Smooth muscle cell (in vitro differentiated cells): ENCODE results near the gene ABAT. TPM values are rescaled to one million over a fixed set of nuclear protein-coding genes. Genes with fewer than 3 reads are reported as not detected.

Source experiments
- DNase-seq: peaks from one replicate; lab custom pipeline; 2025; ENCODE audit not compliant: unreplicated experiment; lab: John Stamatoyannopoulos, UW
- H2AFZ ChIP-seq: fragments of 200-600 bp; sonication (generic); 2 replicates; pipeline ENCODE4 v1.6.0; 2016; ENCODE audit warnings: antibody characterized with exemption, low read depth, mild to moderate bottlenecking
- H3F3A ChIP-seq: fragments of 200-600 bp; sonication (generic); 2 replicates; pipeline ENCODE4 v1.6.0; 2017; ENCODE audit warnings: antibody characterized with exemption, low read depth
- H3K27ac ChIP-seq: fragments of 200-600 bp; sonication (generic); 2 replicates; pipeline ENCODE4 v1.5.1; 2016; ENCODE audit warnings: low read depth, mild to moderate bottlenecking
- H3K27me3 ChIP-seq: fragments of 200-600 bp; sonication (generic); 2 replicates; pipeline ENCODE4 v1.6.1; 2016; ENCODE audit warnings: low read depth, mild to moderate bottlenecking
- H3K36me3 ChIP-seq: fragments of 200-600 bp; sonication (generic); 2 replicates; pipeline ENCODE4 v1.5.1; 2016; ENCODE audit warnings: low read depth
- H3K4me1 ChIP-seq: fragments of 200-600 bp; sonication (generic); 2 replicates; pipeline ENCODE4 v1.5.1; 2016; ENCODE audit warnings: low read depth
- H3K4me2 ChIP-seq: fragments of 200-600 bp; sonication (generic); 2 replicates; pipeline ENCODE4 v1.6.0; 2016; ENCODE audit warnings: mild to moderate bottlenecking
- H3K4me3 ChIP-seq: fragments of 200-600 bp; sonication (generic); 2 replicates; pipeline ENCODE4 v1.5.1; 2016; ENCODE audit warnings: mild to moderate bottlenecking
- H3K79me2 ChIP-seq: fragments of 200-600 bp; sonication (generic); 2 replicates; pipeline ENCODE4 v1.6.0; 2016; ENCODE audit warnings: low read depth, mild to moderate bottlenecking
- H3K9ac ChIP-seq: fragments of 200-600 bp; sonication (generic); 2 replicates; pipeline ENCODE4 v1.6.0; 2016; ENCODE audit warnings: low read depth
- H3K9me3 ChIP-seq: fragments of 200-600 bp; sonication (generic); replicated peaks from 2 replicates; pipeline ENCODE4 v1.5.1; 2016; ENCODE audit warnings: low read depth
- H4K20me1 ChIP-seq: fragments of 200-600 bp; sonication (generic); 2 replicates; pipeline ENCODE4 v1.6.0; 2016; ENCODE audit warnings: low read depth
- WGBS: methylation state at CpG from one replicate; pipeline ENCODE4 v1.1.7; 2016; ENCODE audit warnings: low lambda C conversion rate; 5-methylcytosine and 5-hydroxymethylcytosine counted together
- polyA plus RNA-seq: library from polyadenylated mRNA; unstranded; fragments of >200 nt; fragmentation: Nextera tagmentation; extraction: Ambion mirVana; gene quantifications from 2 replicates; pipeline ENCODE4 v1.2.1, GENCODE V29; 2016
- total RNA-seq: library from RNA; depleted of rRNA; stranded (reverse); fragments of >200 nt; gene quantifications from 2 replicates; pipeline ENCODE4 v1.2.3, GENCODE V29; 2014
- TF ChIP-seq, protein P1 (sequence below): fragments of 200-600 bp; sonication (generic); IDR thresholded peaks from 2 replicates; pipeline ENCODE4 v1.5.1; 2017; ENCODE audit warnings: borderline replicate concordance, mild to moderate bottlenecking, antibody characterized with exemption; ENCODE audit not compliant: insufficient read depth, poor library complexity, severe bottlenecking

The ABAT gene
- total and polyA plus RNA-seq, 2 experiments from 2014 or later: 9.2 to 11.3 TPM

DNA sequence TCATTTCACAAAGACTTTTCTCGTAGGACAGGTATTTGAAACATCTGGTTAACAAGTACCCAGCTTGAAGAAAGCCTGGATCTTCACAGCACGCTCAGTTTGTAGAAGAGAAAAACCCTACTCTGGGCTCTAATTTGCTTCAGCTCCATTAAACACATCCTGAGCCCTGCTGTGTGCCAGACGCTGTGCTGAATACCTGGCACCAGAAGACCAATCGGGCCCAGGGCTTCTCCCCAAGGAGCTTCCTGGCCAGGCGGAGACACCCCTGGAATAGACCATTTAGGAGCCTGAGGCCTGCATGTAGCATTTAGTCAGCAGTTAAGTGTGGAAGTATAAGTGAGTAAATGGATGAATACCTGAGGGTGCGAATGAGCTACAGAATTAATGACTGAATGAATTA is 8.9 kb upstream of the ABAT start:
- 60% methylated on average over 6 of the region's 6 CpGs for WGBS
- TF ChIP-seq, protein P1, sequence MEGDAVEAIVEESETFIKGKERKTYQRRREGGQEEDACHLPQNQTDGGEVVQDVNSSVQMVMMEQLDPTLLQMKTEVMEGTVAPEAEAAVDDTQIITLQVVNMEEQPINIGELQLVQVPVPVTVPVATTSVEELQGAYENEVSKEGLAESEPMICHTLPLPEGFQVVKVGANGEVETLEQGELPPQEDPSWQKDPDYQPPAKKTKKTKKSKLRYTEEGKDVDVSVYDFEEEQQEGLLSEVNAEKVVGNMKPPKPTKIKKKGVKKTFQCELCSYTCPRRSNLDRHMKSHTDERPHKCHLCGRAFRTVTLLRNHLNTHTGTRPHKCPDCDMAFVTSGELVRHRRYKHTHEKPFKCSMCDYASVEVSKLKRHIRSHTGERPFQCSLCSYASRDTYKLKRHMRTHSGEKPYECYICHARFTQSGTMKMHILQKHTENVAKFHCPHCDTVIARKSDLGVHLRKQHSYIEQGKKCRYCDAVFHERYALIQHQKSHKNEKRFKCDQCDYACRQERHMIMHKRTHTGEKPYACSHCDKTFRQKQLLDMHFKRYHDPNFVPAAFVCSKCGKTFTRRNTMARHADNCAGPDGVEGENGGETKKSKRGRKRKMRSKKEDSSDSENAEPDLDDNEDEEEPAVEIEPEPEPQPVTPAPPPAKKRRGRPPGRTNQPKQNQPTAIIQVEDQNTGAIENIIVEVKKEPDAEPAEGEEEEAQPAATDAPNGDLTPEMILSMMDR: no peak
- DNase-seq: no peak
- Histone ChIP-seq H3K4me1 (no peaks in the 10 kb centered on the region), H2AFZ (no peak overlapping the region), H3F3A (no peaks in the 10 kb centered on the region), H3K4me3 (no peak overlapping the region), H4K20me1 (no peaks in the 10 kb centered on the region), H3K9me3 (no peaks in the 10 kb centered on the region), H3K36me3 (no peaks in the 10 kb centered on the region), H3K79me2 (no peaks in the 10 kb centered on the region), H3K9ac (no peak overlapping the region), H3K4me2 (no peak overlapping the region), H3K27me3 (no peaks in the 10 kb centered on the region), H3K27ac (no peak overlapping the region)

DNA sequence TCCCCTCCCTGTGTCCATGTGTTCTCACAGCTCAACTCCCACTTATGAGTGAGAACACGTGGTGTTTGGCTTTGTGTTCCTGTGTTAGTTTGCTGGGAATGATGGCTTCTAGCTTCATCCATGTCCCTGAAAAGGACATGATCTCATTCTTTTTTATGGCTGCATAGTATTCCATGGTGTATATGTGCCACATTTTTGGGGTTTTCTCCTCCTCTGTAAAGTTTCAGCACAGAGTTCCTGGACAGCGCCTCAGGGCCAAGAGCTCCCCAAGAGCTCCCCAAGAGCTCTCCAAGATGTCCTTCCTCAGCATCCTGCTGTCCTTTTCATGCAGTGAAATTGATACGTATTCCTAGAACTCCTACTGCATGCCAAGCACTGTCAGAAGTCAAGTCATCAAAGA is 6.9 kb upstream of the ABAT start:
- Histone ChIP-seq H2AFZ (no peak overlapping the region), H3K9ac (no peak overlapping the region), H3K27me3 (no peaks in the 10 kb centered on the region), H3K36me3 (no peaks in the 10 kb centered on the region), H3K9me3 (no peaks in the 10 kb centered on the region), H3K4me1 (no peaks in the 10 kb centered on the region), H3K79me2 (no peaks in the 10 kb centered on the region), H3F3A (no peaks in the 10 kb centered on the region), H3K4me2 (no peak overlapping the region), H4K20me1 (no peaks in the 10 kb centered on the region), H3K27ac (no peak overlapping the region), H3K4me3 (no peak overlapping the region)
- DNase-seq: no peak
- 91% methylated on average over 3 of the region's 3 CpGs for WGBS
- TF ChIP-seq, protein P1: no peak

DNA sequence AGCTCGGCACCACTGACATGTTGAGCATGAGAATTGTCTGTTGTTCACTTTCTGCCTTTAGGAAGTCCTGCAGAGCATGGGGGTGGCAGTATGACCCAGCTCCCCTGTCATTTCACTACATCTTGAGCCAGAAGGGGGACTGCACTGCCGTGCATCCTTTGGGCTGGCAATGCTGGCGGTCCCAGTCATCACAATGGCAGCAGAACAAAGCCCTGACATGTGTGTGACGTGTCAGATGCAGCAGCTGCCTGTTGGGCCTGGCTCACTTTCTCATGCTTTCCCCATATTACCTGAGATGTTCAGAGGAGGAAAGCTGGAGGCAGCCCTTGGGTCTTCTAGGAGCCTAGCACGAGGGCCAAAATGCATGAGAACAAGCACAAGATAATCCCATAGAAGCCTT is 6.3 kb upstream of the ABAT start:
- Histone ChIP-seq H4K20me1 (no peaks in the 10 kb centered on the region), H3K79me2 (no peaks in the 10 kb centered on the region), H3K4me2 (no peak overlapping the region), H3K36me3 (no peaks in the 10 kb centered on the region), H3F3A (no peaks in the 10 kb centered on the region), H2AFZ (no peak overlapping the region), H3K4me1 (no peaks in the 10 kb centered on the region), H3K4me3 (no peak overlapping the region), H3K27ac (no peak overlapping the region), H3K27me3 (no peaks in the 10 kb centered on the region), H3K9me3 (no peaks in the 10 kb centered on the region), H3K9ac (no peak overlapping the region)
- WGBS: 85% methylated on average over 5 of the region's 5 CpGs
- DNase-seq: no peak
- TF ChIP-seq, protein P1: no peak

DNA sequence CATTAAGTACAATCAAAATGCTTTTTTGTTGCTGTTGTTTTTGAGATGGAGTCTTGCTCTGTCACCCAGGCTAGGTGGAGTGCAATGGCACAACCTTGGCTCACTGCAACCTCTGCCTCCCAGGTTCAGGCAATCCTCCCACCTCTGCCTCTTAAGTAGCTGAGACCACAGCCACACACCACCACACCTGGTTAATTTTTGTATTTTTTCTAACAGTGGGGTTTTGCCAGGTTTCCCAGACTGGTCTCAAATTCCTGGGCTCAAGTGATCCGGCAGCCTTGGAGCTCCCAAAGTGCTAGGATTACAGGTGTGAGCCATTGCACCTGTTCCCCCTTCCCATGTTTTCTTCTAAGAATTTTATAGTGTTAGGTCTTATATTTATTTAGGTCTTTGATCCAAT is 4.9 kb upstream of the ABAT start:
- no peak overlapping the region for H2AFZ ChIP-seq
- H3K79me2 ChIP-seq: no peaks in the 10 kb centered on the region
- H3K4me2 ChIP-seq: no peak overlapping the region
- TF ChIP-seq, protein P1: no peak
- peaks cover 5% of the 10 kb centered on the region for H3K4me1 ChIP-seq
- H3K27me3 ChIP-seq: no peaks in the 10 kb centered on the region
- no peak overlapping the region for H3K4me3 ChIP-seq
- H3K9me3 ChIP-seq: no peaks in the 10 kb centered on the region
- no peaks in the 10 kb centered on the region for H3F3A ChIP-seq
- no peak overlapping the region for H3K9ac ChIP-seq
- H3K36me3 ChIP-seq: no peaks in the 10 kb centered on the region
- no peak for DNase-seq
- no peaks in the 10 kb centered on the region for H4K20me1 ChIP-seq
- WGBS: 84% methylated on average over 1 of the region's 1 CpG
- no peak overlapping the region for H3K27ac ChIP-seq
